H9 (cell line): ENCODE results near the gene SLC44A3. TPM values are rescaled to one million over a fixed set of nuclear protein-coding genes. Genes with fewer than 3 reads are reported as not detected.
A peak's percentile ranks its signal among the peaks of the same experiment; 100 is the strongest.

ENCODE experiments used
- DNase-seq: peaks from one replicate; pipeline ENCODE4 v3.0.0-alpha.2; 2017
- H2AFZ ChIP-seq: one replicate; pipeline ENCODE4 v1.6.1; 2013; ENCODE audit warnings: mild to moderate bottlenecking, low read length, control low read depth, moderate library complexity
- H2AK5ac ChIP-seq: 2 replicates; pipeline ENCODE4 v1.6.1; 2013; ENCODE audit warnings: low read length, control low read depth, mixed read lengths; ENCODE audit not compliant: insufficient read length
- H2BK120ac ChIP-seq: one replicate; pipeline ENCODE4 v1.6.1; 2013; ENCODE audit warnings: low read depth, mild to moderate bottlenecking, low read length, control low read depth, inconsistent platforms; ENCODE audit not compliant: poor library complexity, severe bottlenecking
- H2BK12ac ChIP-seq: 2 replicates; pipeline ENCODE4 v1.6.1; 2013; ENCODE audit warnings: low read length, control low read depth, mixed read lengths, low read depth; ENCODE audit not compliant: insufficient read length
- H2BK15ac ChIP-seq: 2 replicates; pipeline ENCODE4 v1.6.1; 2013; ENCODE audit warnings: low read depth, low read length, control low read depth
- H2BK20ac ChIP-seq: one replicate; pipeline ENCODE4 v1.6.1; 2013; ENCODE audit warnings: low read depth, mild to moderate bottlenecking, low read length, control low read depth, inconsistent platforms; ENCODE audit not compliant: poor library complexity, severe bottlenecking
- H2BK5ac ChIP-seq: 2 replicates; pipeline ENCODE4 v1.6.1; 2013; ENCODE audit warnings: low read length, control low read depth, mixed read lengths; ENCODE audit not compliant: insufficient read length
- H3K14ac ChIP-seq: 2 replicates; pipeline ENCODE4 v1.6.1; 2013; ENCODE audit warnings: low read length, control low read depth; ENCODE audit not compliant: insufficient read depth
- H3K18ac ChIP-seq: 2 replicates; pipeline ENCODE4 v1.6.1; 2013; ENCODE audit warnings: low read depth, mild to moderate bottlenecking, mixed read lengths, low read length, control low read depth; ENCODE audit not compliant: insufficient read length
- H3K23ac ChIP-seq: 2 replicates; pipeline ENCODE4 v1.6.1; 2013; ENCODE audit warnings: low read length, control low read depth, mixed read lengths, low read depth; ENCODE audit not compliant: insufficient read length
- H3K23me2 ChIP-seq: 2 replicates; pipeline ENCODE4 v1.6.1; 2013; ENCODE audit warnings: low read depth, mild to moderate bottlenecking, mixed read lengths, low read length, control low read depth; ENCODE audit not compliant: insufficient read length, poor library complexity, severe bottlenecking
- H3K27ac ChIP-seq: 2 replicates; pipeline ENCODE4 v1.5.1; 2013; ENCODE audit warnings: low read length, control low read depth, mixed read lengths, low read depth; ENCODE audit not compliant: insufficient read length
- H3K27me3 ChIP-seq: 2 replicates; pipeline ENCODE4 v1.6.1; 2013; ENCODE audit warnings: low read length, control low read depth, inconsistent platforms; ENCODE audit not compliant: insufficient read depth
- H3K4ac ChIP-seq: 2 replicates; pipeline ENCODE4 v1.6.1; 2013; ENCODE audit warnings: low read depth, mild to moderate bottlenecking, control low read depth, inconsistent platforms, low read length, moderate library complexity
- H3K4me1 ChIP-seq: 2 replicates; pipeline ENCODE4 v1.6.1; 2013; ENCODE audit warnings: low read length, control low read depth, inconsistent platforms; ENCODE audit not compliant: insufficient read depth
- H3K4me2 ChIP-seq: 2 replicates; pipeline ENCODE4 v1.6.1; 2013; ENCODE audit warnings: low read length, control low read depth, mixed read lengths; ENCODE audit not compliant: insufficient read length, insufficient read depth
- H3K56ac ChIP-seq: 2 replicates; pipeline ENCODE4 v1.6.1; 2013; ENCODE audit warnings: low read depth, mild to moderate bottlenecking, mixed read lengths, low read length, control low read depth; ENCODE audit not compliant: insufficient read length
- H3K79me1 ChIP-seq: 2 replicates; pipeline ENCODE4 v1.6.1; 2013; ENCODE audit warnings: low read depth, mild to moderate bottlenecking, moderate library complexity, low read length, control low read depth, inconsistent platforms; ENCODE audit not compliant: insufficient read depth, poor library complexity, severe bottlenecking
- H3K79me2 ChIP-seq: 2 replicates; pipeline ENCODE4 v1.6.1; 2013; ENCODE audit warnings: low read length, control low read depth, inconsistent platforms; ENCODE audit not compliant: insufficient read depth
- H3K9ac ChIP-seq: 2 replicates; pipeline ENCODE4 v1.6.1; 2013; ENCODE audit warnings: low read length, control low read depth, mixed read lengths; ENCODE audit not compliant: insufficient read length; ENCODE audit errors: extremely low read depth
- H3K9me3 ChIP-seq: one replicate; pipeline ENCODE4 v1.6.1; 2013; ENCODE audit warnings: low read depth, low read length, inconsistent platforms; ENCODE audit not compliant: control insufficient read depth
- H3T11ph ChIP-seq: one replicate; pipeline ENCODE4 v1.6.1; 2013; ENCODE audit warnings: mild to moderate bottlenecking, low read length, control low read depth, inconsistent platforms
- H4K20me1 ChIP-seq: one replicate; pipeline ENCODE4 v1.6.1; 2013; ENCODE audit not compliant: control insufficient read depth, insufficient read length, insufficient read depth
- H4K5ac ChIP-seq: 2 replicates; pipeline ENCODE4 v1.6.1; 2013; ENCODE audit warnings: low read depth, mild to moderate bottlenecking, mixed read lengths, low read length, control low read depth; ENCODE audit not compliant: insufficient read length
- H4K8ac ChIP-seq: replicated peaks from 2 replicates; pipeline ENCODE4 v1.6.1; 2013; ENCODE audit warnings: low read length, control low read depth, mixed read lengths, low read depth; ENCODE audit not compliant: insufficient read length
- H4K91ac ChIP-seq: 2 replicates; pipeline ENCODE4 v1.6.1; 2013; ENCODE audit warnings: low read depth, mild to moderate bottlenecking, moderate library complexity, mixed read lengths, low read length, control low read depth; ENCODE audit not compliant: insufficient read length
- H3K27ac Mint-ChIP-seq, 3 experiments: 2 replicates in 2 of 3; 3 replicates in 1 of 3; pipeline ENCODE4 v1.8.0; 2020 to 2021; ENCODE audit warnings: mixed read lengths in 3 of 3, mild to moderate bottlenecking in 1 of 3, moderate library complexity in 1 of 3
- H3K27me3 Mint-ChIP-seq: 2 replicates; pipeline ENCODE4 v1.8.0; 2021; ENCODE audit warnings: low read depth, mild to moderate bottlenecking, moderate library complexity, mixed read lengths
- H3K36me3 Mint-ChIP-seq, 3 experiments: 2 replicates in 2 of 3; 3 replicates in 1 of 3; pipeline ENCODE4 v1.8.0; 2020 to 2021; ENCODE audit warnings: low read depth in 3 of 3, mixed read lengths in 3 of 3; ENCODE audit not compliant: insufficient read depth in 1 of 3
- H3K4me1 Mint-ChIP-seq, 2 experiments: 2 replicates each; pipeline ENCODE4 v1.8.0; 2020; ENCODE audit warnings: mixed read lengths in 2 of 2
- H3K4me3 Mint-ChIP-seq, 2 experiments: 2 replicates in 1 of 2; 3 replicates in 1 of 2; pipeline ENCODE4 v1.8.0; 2020 to 2021; ENCODE audit warnings: mild to moderate bottlenecking in 2 of 2, mixed read lengths in 2 of 2, moderate library complexity in 1 of 2
- H3K9me3 Mint-ChIP-seq, 2 experiments: 2 replicates in 1 of 2; 3 replicates in 1 of 2; pipeline ENCODE4 v1.8.0; 2020; ENCODE audit warnings: mild to moderate bottlenecking in 2 of 2, mixed read lengths in 2 of 2, moderate library complexity in 1 of 2
- CTCF ChIP-seq: fragments of 200-600 bp; sonication (generic); conservative IDR thresholded peaks from 3 replicates; pipeline ENCODE4 v1.8.0; 2021; ENCODE audit warnings: antibody characterized with exemption, mild to moderate bottlenecking
- WGBS: extraction: QIAGEN DNeasy Blood & Tissue Kit; methylation state at CpG from one replicate; pipeline ENCODE4 v1.1.7; 2013; ENCODE audit warnings: missing lambda C conversion rate, low lambda C conversion rate, mixed read lengths; ENCODE audit not compliant: insufficient read length; ENCODE audit errors: extremely low coverage; 5-methylcytosine and 5-hydroxymethylcytosine counted together
- total RNA-seq: library from RNA; stranded (reverse); gene quantifications from 2 replicates; pipeline ENCODE4 v1.2.1, GENCODE V29; 2021

Gene SLC44A3
- total RNA-seq, 1 experiment from 2014 or later, result 5.5 TPM

- Histone ChIP-seq H3K56ac (no peak overlapping the region), H3K18ac (no peak overlapping the region)
Observed at GRCh38 chr1:94888201-94888600, 68.0 kb downstream of the SLC44A3 start.

More at GRCh38 chr1:94888201-94888600, 68.0 kb downstream of the SLC44A3 start:
- Mint-ChIP-seq H3K27me3 (no peaks in the 10 kb centered on the region), H3K4me1 (peaks cover 58 to 67% of the 10 kb centered on the region in 2 experiments), H3K9me3 (no peaks in the 10 kb centered on the region; a peak in 1 of 5 replicates), H3K4me3 (peak overlapping the region in 1 of 2 experiments; percentile 21; a peak in 1 of 5 replicates), H3K27ac (peak overlapping the region; percentile 79 to 92 (median 81); a peak in 4 of 7 replicates), H3K36me3 (peaks cover 0 to 16% (median 5%) of the 10 kb centered on the region in 3 experiments; a peak in 4 of 7 replicates)
- DNase-seq, result no peak
- peaks cover 11% of the 10 kb centered on the region; the same call in 1 of the 2 replicates for H3K4me1 ChIP-seq
- no peaks in the 10 kb centered on the region for H3K79me2 ChIP-seq
- H3K23ac ChIP-seq, result no peak overlapping the region
- no peak overlapping the region for H2BK20ac ChIP-seq
- H3K27ac ChIP-seq, result no peak overlapping the region
- H4K8ac ChIP-seq, result no peak overlapping the region
- no peak overlapping the region for H3K14ac ChIP-seq
- H3K79me1 ChIP-seq, result no peaks in the 10 kb centered on the region
- no peaks in the 10 kb centered on the region for H3K23me2 ChIP-seq
- no CpG with 5 or more reads among the region's 3 CpGs for WGBS
- no peak overlapping the region for H2BK5ac ChIP-seq
- H3T11ph ChIP-seq, result no peak overlapping the region
- H3K4me2 ChIP-seq, result no peak overlapping the region
- no peak overlapping the region for H3K4ac ChIP-seq
- H2BK120ac ChIP-seq, result no peak overlapping the region
- no peak overlapping the region for H2BK12ac ChIP-seq
- H4K91ac ChIP-seq, result no peak overlapping the region
- no peaks in the 10 kb centered on the region for H3K27me3 ChIP-seq
- H3K9me3 ChIP-seq, result no peaks in the 10 kb centered on the region
- no peak for TF ChIP-seq CTCF
- no peak overlapping the region for H2AK5ac ChIP-seq
- H3K9ac ChIP-seq, result no peak overlapping the region
- no peak overlapping the region for H2AFZ ChIP-seq
- no peak overlapping the region for H2BK15ac ChIP-seq
- no peaks in the 10 kb centered on the region for H4K20me1 ChIP-seq
- H4K5ac ChIP-seq, result no peak overlapping the region
